ENCODE measurements around the gene INAFM1. TPM values are rescaled to one million over a fixed set of nuclear protein-coding genes. Genes with fewer than 3 reads are reported as not detected.

Gene INAFM1
- total RNA-seq, 1 experiment from 2014 or later: 5.1 TPM

DNA sequence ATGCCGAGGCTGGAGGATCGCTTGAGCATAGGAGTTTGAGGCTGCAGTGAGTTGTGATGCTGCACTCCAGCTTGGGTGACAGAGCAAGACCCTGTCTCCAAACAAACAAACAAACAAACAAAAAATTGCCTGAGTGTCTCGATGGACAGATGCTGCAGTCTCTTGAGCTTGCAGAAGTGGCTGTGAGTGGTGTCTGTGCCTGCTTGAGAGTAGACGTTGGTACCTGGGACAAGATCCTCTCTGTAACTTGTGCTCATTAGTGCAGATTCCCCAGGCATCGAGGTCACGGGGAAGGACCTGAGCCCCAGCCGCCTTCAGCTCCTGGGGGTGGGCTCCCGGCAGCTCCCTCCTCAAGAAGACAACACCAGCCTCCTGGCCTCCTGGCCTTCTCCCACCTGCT lies 48.7 kb downstream of the INAFM1 start:
- CTCF ChIA-PET: no interaction called here

GRCh38 chr19:47323872-47324271 lies 49.2 kb downstream of the INAFM1 start:
- intact Hi-C loops (cut with micrococcal nuclease): no loop called here
- no peak for ATAC-seq
- DNase-seq: no peak
- TF ChIP-seq CTCF (conservative IDR thresholded peaks at IDR 0.05; ENCODE audit: low read depth, low read length): no peak
- no peak for TF ChIP-seq EZH2phosphoT487 (IDR thresholded peaks at IDR 0.05; ENCODE audit: borderline replicate concordance, low read length)
- TF ChIP-seq EZH2 (IDR thresholded peaks at IDR 0.05; ENCODE audit: low read length, unreplicated experiment): no peak
- H3K4me1 ChIP-seq (ENCODE audit: insufficient read depth, low read length): no peaks in the 10 kb centered on the region
- no peak overlapping the region for H2AFZ ChIP-seq (ENCODE audit: low read length)
- H3K4me2 ChIP-seq (ENCODE audit: low read length): no peak overlapping the region
- no peak overlapping the region for H3K27ac ChIP-seq (ENCODE audit: low read length)
- H3K79me2 ChIP-seq (ENCODE audit: low read length): no peaks in the 10 kb centered on the region
- H3K9me2 ChIP-seq (replicated peaks; ENCODE audit: low read length): no peaks in the 10 kb centered on the region
- CTCF ChIA-PET: no interaction called here
- no peaks in the 10 kb centered on the region for H3K36me3 ChIP-seq (ENCODE audit: low read depth, low read length)
- H3F3A ChIP-seq (ENCODE audit: low read length, unreplicated experiment): no peaks in the 10 kb centered on the region
- H4K20me1 ChIP-seq (ENCODE audit: low read length): no peaks in the 10 kb centered on the region
- no peaks in the 10 kb centered on the region for H3K9me3 ChIP-seq (ENCODE audit: low read length)
- no TSS peak for BruUV-seq (replicated peaks)
- H3K9ac ChIP-seq (ENCODE audit: low read length): no peak overlapping the region
- POLR2A ChIA-PET (ENCODE audit: unreplicated experiment): no interaction called here
- H3K27me3 ChIP-seq (ENCODE audit: low read length): no peaks in the 10 kb centered on the region
- H3K4me3 ChIP-seq (ENCODE audit: low read length): no peak overlapping the region

More for the DNA sequence above, 48.7 kb downstream of the INAFM1 start:
- no peak overlapping the region for H3K27ac ChIP-seq (ENCODE audit: low read length)
- ATAC-seq (no peak), DNase-seq (no peak)
- H3K36me3 ChIP-seq (ENCODE audit: low read depth, low read length): no peaks in the 10 kb centered on the region
- H3F3A ChIP-seq (ENCODE audit: low read length, unreplicated experiment): no peaks in the 10 kb centered on the region
- TF ChIP-seq CTCF (conservative IDR thresholded peaks at IDR 0.05; ENCODE audit: low read depth, low read length) (no peak), EZH2phosphoT487 (IDR thresholded peaks at IDR 0.05; ENCODE audit: borderline replicate concordance, low read length) (no peak), EZH2 (IDR thresholded peaks at IDR 0.05; ENCODE audit: low read length, unreplicated experiment) (no peak)
- no peak overlapping the region for H3K4me3 ChIP-seq (ENCODE audit: low read length)
- POLR2A ChIA-PET (ENCODE audit: unreplicated experiment): no interaction called here
- H3K9me2 ChIP-seq (replicated peaks; ENCODE audit: low read length): no peaks in the 10 kb centered on the region
- BruUV-seq (replicated peaks): no TSS peak
- H3K4me1 ChIP-seq (ENCODE audit: insufficient read depth, low read length): no peaks in the 10 kb centered on the region
- H4K20me1 ChIP-seq (ENCODE audit: low read length): no peaks in the 10 kb centered on the region
- no peaks in the 10 kb centered on the region for H3K9me3 ChIP-seq (ENCODE audit: low read length)
- intact Hi-C loops (cut with micrococcal nuclease): no loop called here
- H3K4me2 ChIP-seq (ENCODE audit: low read length): no peak overlapping the region
- H2AFZ ChIP-seq (ENCODE audit: low read length): no peak overlapping the region
- H3K79me2 ChIP-seq (ENCODE audit: low read length): no peaks in the 10 kb centered on the region
- no peak overlapping the region for H3K9ac ChIP-seq (ENCODE audit: low read length)
- H3K27me3 ChIP-seq (ENCODE audit: low read length): no peaks in the 10 kb centered on the region

GRCh38 chr19:47324502-47324901 lies 49.8 kb downstream of the INAFM1 start:
- no peaks in the 10 kb centered on the region for H3K36me3 ChIP-seq (ENCODE audit: low read depth, low read length)
- no peaks in the 10 kb centered on the region for H3K9me3 ChIP-seq (ENCODE audit: low read length)
- no peak overlapping the region for H3K9ac ChIP-seq (ENCODE audit: low read length)
- CTCF ChIA-PET: no interaction called here
- no peaks in the 10 kb centered on the region for H3K4me1 ChIP-seq (ENCODE audit: insufficient read depth, low read length)
- no peak overlapping the region for H2AFZ ChIP-seq (ENCODE audit: low read length)
- intact Hi-C loops (cut with micrococcal nuclease): no loop called here
- no peaks in the 10 kb centered on the region for H3K9me2 ChIP-seq (replicated peaks; ENCODE audit: low read length)
- no TSS peak for BruUV-seq (replicated peaks)
- H3K27ac ChIP-seq (ENCODE audit: low read length): no peak overlapping the region
- no peaks in the 10 kb centered on the region for H3F3A ChIP-seq (ENCODE audit: low read length, unreplicated experiment)
- TF ChIP-seq EZH2 (IDR thresholded peaks at IDR 0.05; ENCODE audit: low read length, unreplicated experiment) (no peak), EZH2phosphoT487 (IDR thresholded peaks at IDR 0.05; ENCODE audit: borderline replicate concordance, low read length) (no peak)
- H3K79me2 ChIP-seq (ENCODE audit: low read length): no peaks in the 10 kb centered on the region
- H3K27me3 ChIP-seq (ENCODE audit: low read length): no peaks in the 10 kb centered on the region
- POLR2A ChIA-PET (ENCODE audit: unreplicated experiment): no interaction called here
- H3K4me2 ChIP-seq (ENCODE audit: low read length): no peak overlapping the region
- H3K4me3 ChIP-seq (ENCODE audit: low read length): no peak overlapping the region
- no peaks in the 10 kb centered on the region for H4K20me1 ChIP-seq (ENCODE audit: low read length)
- peak; percentile 22 for DNase-seq
- no peak for ATAC-seq

Small RNA genes within 50 kb of the gene (microRNA-seq; reads per million reads assigned to microRNA genes)
- gene MIR3190 (ENCODE audit: unreplicated experiment) (not detected), gene MIR3191 (ENCODE audit: unreplicated experiment) (not detected)

Other genes starting within 250 kb of the INAFM1 start
- gene TMEM160, start 226.3 kb upstream of the INAFM1 start, total RNA-seq (2014; rRNA removed): 121 and 125 TPM in 2 replicates
- 13.4 and 20.0 TPM in 2 replicates for gene ZC3H4, start 161.1 kb upstream of the INAFM1 start, total RNA-seq (2014; rRNA removed)
- 99.7 and 134 TPM in 2 replicates for gene SAE1, start 144.1 kb upstream of the INAFM1 start, total RNA-seq (2014; rRNA removed)
- gene BBC3, start 43.7 kb upstream of the INAFM1 start, total RNA-seq (2014; rRNA removed): 2.4 and 2.9 TPM in 2 replicates
- 8.3 and 12.4 TPM in 2 replicates for gene CCDC9, start 18.4 kb upstream of the INAFM1 start, total RNA-seq (2014; rRNA removed)
- gene C5AR1, start 35.0 kb downstream of the INAFM1 start, total RNA-seq (2014; rRNA removed): not detected in 2 replicates
- not detected in 2 replicates for gene C5AR2, start 57.3 kb downstream of the INAFM1 start, total RNA-seq (2014; rRNA removed)
- 28.3 and 37.5 TPM in 2 replicates for gene DHX34, start 74.4 kb downstream of the INAFM1 start, total RNA-seq (2014; rRNA removed)
- 0.75 and 1.3 TPM in 2 replicates for gene MEIS3, start 144.6 kb downstream of the INAFM1 start, total RNA-seq (2014; rRNA removed)
- gene SLC8A2, start 197.0 kb downstream of the INAFM1 start, total RNA-seq (2014; rRNA removed): 0.33 TPM in 1 of 2 replicates, not detected in the other
- gene KPTN, start 209.3 kb downstream of the INAFM1 start, total RNA-seq (2014; rRNA removed): 8.0 and 18.3 TPM in 2 replicates
- gene NAPA, start 240.2 kb downstream of the INAFM1 start, total RNA-seq (2014; rRNA removed): 75.1 and 95.9 TPM in 2 replicates